HG03175 (cell line): ENCODE results near the gene TMSB10.
"Not testable (repeated sequence)": the region's sequence is repeated elsewhere in the genome, so short reads cannot be mapped to it uniquely, and the experiment has no call there.

Experiments used
- ATAC-seq: cut with Tn5 transposase; IDR thresholded peaks from one replicate; pipeline ENCODE4 v1.9.1; 2021; ENCODE audit warnings: mild to moderate bottlenecking, moderate library complexity; ENCODE audit not compliant: unreplicated experiment

Gene TMSB10

GRCh38 chr2:84900971-84901370 is 4.5 kb upstream of the TMSB10 start:
- no peak for ATAC-seq

GRCh38 chr2:84901593-84902120 is 3.8 kb upstream of the TMSB10 start:
- ATAC-seq = no peak

GRCh38 chr2:84902526-84902925 is 2.9 kb upstream of the TMSB10 start:
- no peak for ATAC-seq

GRCh38 chr2:84904151-84904550 is 1.3 kb upstream of the TMSB10 start:
- no peak for ATAC-seq

- ATAC-seq = no peak
Observed at GRCh38 chr2:84904717-84905174, 710 bp upstream of the TMSB10 start.

GRCh38 chr2:84906108-84906899 is 848 bp downstream of the TMSB10 start:
- ATAC-seq = peak; percentile 31

- ATAC-seq = peak; percentile 34
Observed at GRCh38 chr2:84906900-84907714, 1.7 kb downstream of the TMSB10 start.

GRCh38 chr2:84908948-84909713 is 3.7 kb downstream of the TMSB10 start:
- ATAC-seq = no peak

GRCh38 chr2:84911135-84911678 is 5.8 kb downstream of the TMSB10 start:
- no peak for ATAC-seq

GRCh38 chr2:84912984-84913383 is 7.5 kb downstream of the TMSB10 start:
- no peak for ATAC-seq

GRCh38 chr2:84914334-84914733 is 8.9 kb downstream of the TMSB10 start:
- no peak for ATAC-seq

- ATAC-seq = not testable (repeated sequence)
Observed at GRCh38 chr2:84915675-84916074, 10.2 kb downstream of the TMSB10 start.

GRCh38 chr2:84917821-84918220 is 12.4 kb downstream of the TMSB10 start:
- not testable (repeated sequence) for ATAC-seq

- ATAC-seq = no peak
Observed at GRCh38 chr2:84918430-84918829, 13.0 kb downstream of the TMSB10 start.

- ATAC-seq = peak; percentile 53
Observed at GRCh38 chr2:84919885-84920580, 14.6 kb downstream of the TMSB10 start.

GRCh38 chr2:84923009-84923408 is 17.6 kb downstream of the TMSB10 start:
- ATAC-seq = no peak

GRCh38 chr2:84924173-84925106 is 19.0 kb downstream of the TMSB10 start:
- peak; percentile 29 for ATAC-seq

GRCh38 chr2:84925336-84925723 is 19.9 kb downstream of the TMSB10 start:
- no peak for ATAC-seq
